Activated naive CD8-positive, alpha-beta T cell treated with anti-CD3 and anti-CD28 coated beads for 36 hours (primary cell): ENCODE results near the gene STAC. TPM values are rescaled to one million over a fixed set of nuclear protein-coding genes. Genes with fewer than 3 reads are reported as not detected.

Experiments used
- DNase-seq: peaks from one replicate; pipeline ENCODE4 v3.0.0; 2021
- H3K27ac Mint-ChIP-seq: one replicate; pipeline ENCODE4 v1.8.0; 2022; ENCODE audit warnings: mild to moderate bottlenecking, moderate library complexity, mixed read lengths
- H3K27me3 Mint-ChIP-seq: one replicate; pipeline ENCODE4 v1.8.0; 2022; ENCODE audit warnings: mild to moderate bottlenecking, mixed read lengths
- H3K36me3 Mint-ChIP-seq: one replicate; pipeline ENCODE4 v1.8.0; 2021; ENCODE audit warnings: mild to moderate bottlenecking, mixed read lengths
- H3K4me1 Mint-ChIP-seq: one replicate; pipeline ENCODE4 v1.8.0; 2021; ENCODE audit warnings: mixed read lengths
- H3K4me3 Mint-ChIP-seq: one replicate; pipeline ENCODE4 v1.8.0; 2022; ENCODE audit warnings: mild to moderate bottlenecking, moderate library complexity, mixed read lengths
- H3K9me3 Mint-ChIP-seq: one replicate; pipeline ENCODE4 v1.8.0; 2022; ENCODE audit warnings: mixed read lengths
- total RNA-seq, 2 experiments: library from RNA; stranded (reverse); gene quantifications; one replicate each; pipeline ENCODE4 v1.2.3, GENCODE V29; 2021

STAC gene
- total RNA-seq, result not detected

- DNase-seq, result peak; percentile 11
- no peaks in the 10 kb centered on the region for H3K36me3 Mint-ChIP-seq
- peaks cover 38% of the 10 kb centered on the region for H3K27me3 Mint-ChIP-seq
- H3K9me3 Mint-ChIP-seq, result no peaks in the 10 kb centered on the region
- H3K27ac Mint-ChIP-seq, result no peak within 1 kb of the TSS
- H3K4me3 Mint-ChIP-seq, result peak within 1 kb of the TSS; percentile 14
- H3K4me1 Mint-ChIP-seq, result peaks cover 3% of the 10 kb centered on the region
Observed at GRCh38 chr3:36380221-36381031, at the start of gene STAC. Gene STAC (plus strand): TSS chr3:36380504. CDS start chr3:36380644, 140 bp downstream.

- H3K9me3 Mint-ChIP-seq, result no peaks in the 10 kb centered on the region
- H3K4me3 Mint-ChIP-seq, result no peak overlapping the region
- H3K27me3 Mint-ChIP-seq, result no peaks in the 10 kb centered on the region
- H3K27ac Mint-ChIP-seq, result no peak overlapping the region
- H3K4me1 Mint-ChIP-seq, result no peaks in the 10 kb centered on the region
- DNase-seq, result no peak
- no peaks in the 10 kb centered on the region for H3K36me3 Mint-ChIP-seq
Observed at GRCh38 chr3:36332139-36332538, 48.2 kb upstream of the STAC start.

DNA sequence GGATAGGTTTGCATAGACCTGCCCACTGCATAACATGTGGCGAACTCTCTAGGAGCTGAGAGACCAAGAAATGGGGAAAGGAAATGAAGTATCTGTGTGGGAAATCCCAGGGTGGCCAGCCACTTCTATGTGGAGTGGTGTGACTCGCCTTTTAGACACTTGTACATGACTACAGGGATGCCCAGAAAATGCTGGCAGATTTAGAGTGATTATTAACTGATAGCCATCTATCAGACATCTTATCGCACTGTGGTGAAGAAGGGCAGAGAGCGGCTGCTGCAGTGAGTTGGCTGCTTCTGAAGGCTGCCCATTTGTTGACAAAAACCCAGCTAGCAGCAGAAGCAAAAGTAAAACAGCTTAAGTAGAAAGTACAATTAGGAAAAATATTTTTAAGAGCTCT lies 18.1 kb upstream of the STAC start:
- Mint-ChIP-seq H3K27me3 (peaks cover 5% of the 10 kb centered on the region), H3K9me3 (no peaks in the 10 kb centered on the region), H3K36me3 (no peaks in the 10 kb centered on the region), H3K4me3 (no peak overlapping the region), H3K27ac (no peak overlapping the region), H3K4me1 (no peaks in the 10 kb centered on the region)
- DNase-seq, result no peak

DNA sequence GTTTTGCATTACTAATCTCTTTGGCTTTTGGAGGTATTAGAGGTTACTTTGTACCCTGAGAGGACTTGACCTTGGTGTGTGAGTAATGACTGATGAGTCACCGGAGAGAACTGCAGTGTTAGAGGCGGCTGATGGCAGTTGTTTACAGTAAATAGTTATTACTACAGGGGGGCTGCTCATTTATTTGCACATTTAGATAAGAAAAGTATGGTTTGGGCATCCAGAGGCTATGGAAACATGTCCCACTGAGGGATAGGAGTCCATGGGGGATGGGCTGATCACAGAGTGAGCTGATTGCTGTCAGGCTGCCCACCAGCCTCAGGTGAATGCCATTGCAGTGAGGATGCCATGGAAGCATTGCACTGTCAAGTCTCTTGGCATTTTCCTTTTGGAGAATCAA lies 17.3 kb upstream of the STAC start:
- H3K27ac Mint-ChIP-seq, result no peak overlapping the region
- no peaks in the 10 kb centered on the region for H3K36me3 Mint-ChIP-seq
- no peak overlapping the region for H3K4me3 Mint-ChIP-seq
- H3K4me1 Mint-ChIP-seq, result no peaks in the 10 kb centered on the region
- H3K9me3 Mint-ChIP-seq, result no peaks in the 10 kb centered on the region
- no peak for DNase-seq
- peaks cover 5% of the 10 kb centered on the region for H3K27me3 Mint-ChIP-seq

GRCh38 chr3:36364260-36364659 lies 16.0 kb upstream of the STAC start:
- Mint-ChIP-seq H3K9me3 (no peaks in the 10 kb centered on the region), H3K4me3 (no peak overlapping the region), H3K27me3 (no peaks in the 10 kb centered on the region), H3K4me1 (no peaks in the 10 kb centered on the region), H3K36me3 (no peaks in the 10 kb centered on the region), H3K27ac (no peak overlapping the region)
- DNase-seq, result no peak

DNA sequence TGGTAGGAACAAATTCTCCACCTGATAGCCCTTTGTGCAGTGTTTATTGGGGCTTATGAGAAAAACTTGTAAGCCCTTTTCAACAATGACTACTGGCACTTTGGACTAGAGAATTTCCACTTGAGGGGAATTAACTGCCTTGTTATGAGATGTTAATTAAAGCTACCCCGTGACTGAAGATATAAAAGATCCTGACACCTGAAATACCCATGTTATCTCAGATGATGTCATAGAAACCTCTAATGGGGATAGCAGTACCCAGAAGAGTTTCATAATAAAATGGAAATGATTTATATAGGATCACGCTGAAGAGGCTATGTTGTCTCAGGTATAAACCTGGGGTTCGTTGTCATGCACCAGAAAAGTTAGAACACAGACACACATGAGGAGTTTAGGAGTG lies 14.5 kb upstream of the STAC start:
- Mint-ChIP-seq H3K27ac (no peak overlapping the region), H3K27me3 (no peaks in the 10 kb centered on the region), H3K36me3 (no peaks in the 10 kb centered on the region), H3K9me3 (no peaks in the 10 kb centered on the region), H3K4me1 (no peaks in the 10 kb centered on the region), H3K4me3 (no peak overlapping the region)
- no peak for DNase-seq

DNA sequence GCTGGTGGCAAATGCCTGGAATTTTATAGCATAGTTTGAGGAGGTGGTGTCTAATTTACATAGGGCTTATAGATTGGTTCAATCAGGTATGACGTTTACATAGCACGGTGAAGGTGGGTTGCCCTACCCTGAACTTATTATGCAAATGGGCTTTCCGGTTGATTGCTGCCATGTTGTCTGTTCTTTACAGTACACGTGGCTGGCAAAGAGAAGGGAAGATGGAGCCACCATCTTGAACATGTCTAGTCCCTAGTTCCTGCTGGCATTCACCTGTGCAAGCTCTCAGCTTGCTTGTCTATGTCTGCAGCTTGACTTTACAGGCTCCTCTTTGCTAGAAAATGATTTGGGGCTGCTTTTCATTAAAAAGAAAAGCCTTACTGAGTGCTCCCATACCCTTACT lies 14.0 kb upstream of the STAC start:
- H3K27ac Mint-ChIP-seq, result no peak overlapping the region
- no peaks in the 10 kb centered on the region for H3K27me3 Mint-ChIP-seq
- DNase-seq, result no peak
- no peaks in the 10 kb centered on the region for H3K36me3 Mint-ChIP-seq
- H3K4me1 Mint-ChIP-seq, result no peaks in the 10 kb centered on the region
- H3K9me3 Mint-ChIP-seq, result no peaks in the 10 kb centered on the region
- no peak overlapping the region for H3K4me3 Mint-ChIP-seq

GRCh38 chr3:36367912-36368573 lies 12.3 kb upstream of the STAC start:
- Mint-ChIP-seq H3K27ac (no peak overlapping the region), H3K4me3 (no peak overlapping the region), H3K27me3 (no peaks in the 10 kb centered on the region), H3K36me3 (no peaks in the 10 kb centered on the region), H3K9me3 (no peaks in the 10 kb centered on the region), H3K4me1 (no peaks in the 10 kb centered on the region)
- DNase-seq, result no peak

GRCh38 chr3:36372534-36372935 lies 7.8 kb upstream of the STAC start:
- no peak overlapping the region for H3K27ac Mint-ChIP-seq
- H3K4me1 Mint-ChIP-seq, result no peaks in the 10 kb centered on the region
- H3K9me3 Mint-ChIP-seq, result no peaks in the 10 kb centered on the region
- no peaks in the 10 kb centered on the region for H3K27me3 Mint-ChIP-seq
- H3K4me3 Mint-ChIP-seq, result no peak overlapping the region
- DNase-seq, result no peak
- H3K36me3 Mint-ChIP-seq, result no peaks in the 10 kb centered on the region

DNA sequence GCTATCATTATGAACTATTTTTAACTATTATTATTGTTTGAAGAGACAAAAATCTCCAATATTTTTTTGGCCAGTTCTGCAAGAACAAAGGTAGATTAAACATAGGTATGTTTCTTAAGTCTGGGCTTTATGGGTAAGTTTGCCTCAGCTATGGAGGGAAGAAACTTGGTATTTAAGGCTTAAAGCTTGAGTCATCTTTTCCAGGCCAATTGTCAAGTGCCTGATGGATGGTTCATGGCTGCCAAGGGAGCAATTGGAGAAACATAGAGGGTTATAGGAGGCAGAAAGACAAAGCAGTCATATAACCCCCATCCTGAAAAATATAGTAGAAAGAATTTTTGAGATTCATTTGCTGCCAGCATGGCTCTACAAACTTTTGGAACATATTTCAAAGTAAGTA lies 7.2 kb upstream of the STAC start:
- DNase-seq, result no peak
- Mint-ChIP-seq H3K4me3 (no peak overlapping the region), H3K27ac (no peak overlapping the region), H3K36me3 (no peaks in the 10 kb centered on the region), H3K4me1 (no peaks in the 10 kb centered on the region), H3K9me3 (no peaks in the 10 kb centered on the region), H3K27me3 (no peaks in the 10 kb centered on the region)

- Mint-ChIP-seq H3K27ac (no peak overlapping the region), H3K9me3 (no peaks in the 10 kb centered on the region), H3K4me3 (no peak overlapping the region), H3K27me3 (peaks cover 1% of the 10 kb centered on the region), H3K36me3 (no peaks in the 10 kb centered on the region), H3K4me1 (no peaks in the 10 kb centered on the region)
- DNase-seq, result no peak
Observed at GRCh38 chr3:36373666-36374065, 6.6 kb upstream of the STAC start.

GRCh38 chr3:36379872-36380220 lies 458 bp upstream of the STAC start:
- Mint-ChIP-seq H3K27ac (no peak overlapping the region), H3K4me1 (peaks cover 3% of the 10 kb centered on the region), H3K27me3 (peaks cover 38% of the 10 kb centered on the region), H3K4me3 (no peak overlapping the region), H3K9me3 (no peaks in the 10 kb centered on the region), H3K36me3 (no peaks in the 10 kb centered on the region)
- DNase-seq, result no peak

DNA sequence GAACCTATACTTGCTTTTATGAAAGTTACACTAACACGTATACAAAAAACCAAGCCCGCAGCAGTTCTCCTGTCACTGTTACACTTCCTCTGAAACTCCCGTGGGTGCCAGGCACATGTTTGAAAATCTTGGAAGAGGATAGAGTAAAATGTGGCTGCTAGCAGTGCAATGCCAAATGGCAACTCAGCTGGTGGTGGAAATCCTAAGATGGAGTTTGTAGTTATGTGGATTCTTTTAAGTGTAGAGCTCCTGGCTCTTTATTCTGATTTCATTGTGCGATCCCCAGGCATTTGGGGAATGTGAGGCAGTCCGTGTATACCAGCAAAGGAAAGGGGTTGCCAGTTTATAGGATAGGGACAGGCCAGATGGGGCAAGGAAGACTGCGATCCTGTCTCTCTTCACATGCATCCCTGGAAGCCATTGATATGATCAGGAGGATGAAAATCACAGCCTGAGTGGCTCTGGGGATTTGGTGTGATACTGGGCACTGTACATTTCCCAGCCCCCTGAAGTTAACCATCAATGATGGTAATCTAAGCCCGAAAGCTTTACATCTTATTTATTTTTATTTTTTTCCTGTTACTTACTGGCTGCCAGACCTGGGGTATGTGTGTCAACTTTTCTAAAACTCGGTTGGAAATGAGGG lies 1.1 kb downstream of the STAC start:
- no peaks in the 10 kb centered on the region for H3K36me3 Mint-ChIP-seq
- no peak overlapping the region for H3K27ac Mint-ChIP-seq
- peaks cover 3% of the 10 kb centered on the region for H3K4me1 Mint-ChIP-seq
- H3K27me3 Mint-ChIP-seq, result peaks cover 38% of the 10 kb centered on the region
- no peak overlapping the region for H3K4me3 Mint-ChIP-seq
- no peak for DNase-seq
- H3K9me3 Mint-ChIP-seq, result no peaks in the 10 kb centered on the region

- no peaks in the 10 kb centered on the region for H3K4me1 Mint-ChIP-seq
- H3K9me3 Mint-ChIP-seq, result peaks cover 2% of the 10 kb centered on the region
- no peaks in the 10 kb centered on the region for H3K36me3 Mint-ChIP-seq
- DNase-seq, result no peak
- no peak overlapping the region for H3K27ac Mint-ChIP-seq
- peaks cover 28% of the 10 kb centered on the region for H3K27me3 Mint-ChIP-seq
- no peak overlapping the region for H3K4me3 Mint-ChIP-seq
Observed at GRCh38 chr3:36393563-36393962, 13.3 kb downstream of the STAC start.

DNA sequence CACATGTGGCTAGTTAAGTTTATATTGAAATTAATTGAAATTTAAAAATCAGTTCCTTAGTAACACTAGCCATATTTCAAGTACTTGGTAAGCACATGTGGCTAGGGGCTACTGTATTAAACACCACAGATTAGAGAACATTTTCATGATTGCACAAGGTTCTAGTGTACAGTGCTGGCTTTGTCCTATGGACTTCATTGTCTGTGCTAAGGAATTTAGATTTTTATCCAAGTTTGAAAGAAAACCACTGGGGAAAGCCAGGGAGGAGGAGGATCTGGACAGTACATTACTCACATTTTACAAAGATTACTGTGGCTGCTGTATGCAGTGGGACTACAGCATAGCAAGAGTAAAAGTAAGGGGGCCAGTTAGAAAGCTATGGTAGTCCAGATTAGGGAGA lies 13.9 kb downstream of the STAC start:
- H3K4me1 Mint-ChIP-seq, result no peaks in the 10 kb centered on the region
- no peak for DNase-seq
- H3K27ac Mint-ChIP-seq, result no peak overlapping the region
- no peak overlapping the region for H3K4me3 Mint-ChIP-seq
- H3K9me3 Mint-ChIP-seq, result peaks cover 2% of the 10 kb centered on the region
- H3K36me3 Mint-ChIP-seq, result no peaks in the 10 kb centered on the region
- H3K27me3 Mint-ChIP-seq, result peaks cover 28% of the 10 kb centered on the region

DNA sequence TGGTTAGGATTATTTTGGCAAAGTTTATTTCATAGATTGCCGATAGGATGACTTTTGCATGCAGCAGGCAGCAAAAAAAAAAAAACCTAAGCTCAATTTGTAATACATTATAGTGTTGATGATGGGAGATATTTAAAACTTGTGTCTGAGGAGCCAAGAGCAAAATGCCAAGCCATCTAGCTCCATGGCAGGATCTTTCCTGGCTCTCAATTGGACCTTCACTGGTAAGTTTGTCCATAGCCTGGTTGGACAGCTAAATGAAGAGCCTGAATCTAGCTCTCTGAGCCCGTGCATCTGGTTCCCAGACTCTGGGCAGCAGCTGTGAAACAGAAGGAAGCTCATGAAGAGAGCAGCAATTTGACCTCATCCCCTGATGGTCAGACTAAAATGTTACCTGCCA lies 17.5 kb downstream of the STAC start:
- no peaks in the 10 kb centered on the region for H3K36me3 Mint-ChIP-seq
- H3K27me3 Mint-ChIP-seq, result peaks cover 15% of the 10 kb centered on the region
- peaks cover 2% of the 10 kb centered on the region for H3K9me3 Mint-ChIP-seq
- H3K4me1 Mint-ChIP-seq, result no peaks in the 10 kb centered on the region
- H3K4me3 Mint-ChIP-seq, result no peak overlapping the region
- H3K27ac Mint-ChIP-seq, result no peak overlapping the region
- DNase-seq, result no peak
